Nephron progenitor cell (in vitro differentiated cells): ENCODE measurements around the gene CCDC24.

Experiments used
- DNase-seq: peaks from one replicate; pipeline ENCODE4 v3.0.0; 2021
- H3K27ac Mint-ChIP-seq: 2 replicates; pipeline ENCODE4 v1.8.0; 2021; ENCODE audit warnings: mild to moderate bottlenecking, moderate library complexity, mixed read lengths
- H3K27me3 Mint-ChIP-seq: 2 replicates; pipeline ENCODE4 v1.8.0; 2021; ENCODE audit warnings: mild to moderate bottlenecking, low read depth, mixed read lengths; ENCODE audit not compliant: poor library complexity
- H3K36me3 Mint-ChIP-seq: 2 replicates; pipeline ENCODE4 v1.8.0; 2021; ENCODE audit warnings: low read depth, mixed read lengths
- H3K4me1 Mint-ChIP-seq: 2 replicates; pipeline ENCODE4 v1.8.0; 2021; ENCODE audit warnings: mixed read lengths
- H3K4me3 Mint-ChIP-seq: 2 replicates; pipeline ENCODE4 v1.8.0; 2021; ENCODE audit warnings: mild to moderate bottlenecking, moderate library complexity, mixed read lengths
- H3K9me3 Mint-ChIP-seq: 2 replicates; pipeline ENCODE4 v1.8.0; 2021; ENCODE audit warnings: mild to moderate bottlenecking, moderate library complexity, mixed read lengths
- TF ChIP-seq, protein P1 (sequence below): fragments of 200-600 bp; sonication (generic); IDR thresholded peaks from 2 replicates; pipeline ENCODE4 v1.5.0; 2021; ENCODE audit warnings: antibody characterized with exemption

CCDC24 gene

DNA sequence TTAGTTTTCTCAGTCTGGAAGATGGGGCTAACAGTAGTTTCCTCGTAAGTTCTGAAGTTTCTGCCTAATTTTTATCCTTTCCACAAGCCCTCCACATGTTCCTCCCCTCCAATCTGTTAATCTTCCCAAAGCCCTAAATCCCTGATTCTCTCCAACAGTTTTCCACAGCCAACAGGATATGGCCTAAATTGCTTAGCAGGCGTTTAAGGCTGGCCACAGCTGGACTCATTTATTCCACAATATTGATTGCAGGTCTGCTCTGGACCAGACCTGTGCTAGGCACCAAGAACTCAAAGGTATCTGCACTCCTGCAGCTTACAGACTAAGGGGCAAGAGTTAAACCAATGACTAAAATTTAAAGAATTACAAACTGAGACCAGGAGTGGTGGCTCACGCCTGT, 35.9 kb downstream of the CCDC24 start:
- no peaks in the 10 kb centered on the region for H3K9me3 Mint-ChIP-seq
- peaks cover 8% of the 10 kb centered on the region for H3K27me3 Mint-ChIP-seq
- TF ChIP-seq, protein P1, sequence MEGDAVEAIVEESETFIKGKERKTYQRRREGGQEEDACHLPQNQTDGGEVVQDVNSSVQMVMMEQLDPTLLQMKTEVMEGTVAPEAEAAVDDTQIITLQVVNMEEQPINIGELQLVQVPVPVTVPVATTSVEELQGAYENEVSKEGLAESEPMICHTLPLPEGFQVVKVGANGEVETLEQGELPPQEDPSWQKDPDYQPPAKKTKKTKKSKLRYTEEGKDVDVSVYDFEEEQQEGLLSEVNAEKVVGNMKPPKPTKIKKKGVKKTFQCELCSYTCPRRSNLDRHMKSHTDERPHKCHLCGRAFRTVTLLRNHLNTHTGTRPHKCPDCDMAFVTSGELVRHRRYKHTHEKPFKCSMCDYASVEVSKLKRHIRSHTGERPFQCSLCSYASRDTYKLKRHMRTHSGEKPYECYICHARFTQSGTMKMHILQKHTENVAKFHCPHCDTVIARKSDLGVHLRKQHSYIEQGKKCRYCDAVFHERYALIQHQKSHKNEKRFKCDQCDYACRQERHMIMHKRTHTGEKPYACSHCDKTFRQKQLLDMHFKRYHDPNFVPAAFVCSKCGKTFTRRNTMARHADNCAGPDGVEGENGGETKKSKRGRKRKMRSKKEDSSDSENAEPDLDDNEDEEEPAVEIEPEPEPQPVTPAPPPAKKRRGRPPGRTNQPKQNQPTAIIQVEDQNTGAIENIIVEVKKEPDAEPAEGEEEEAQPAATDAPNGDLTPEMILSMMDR, result no peak

DNA sequence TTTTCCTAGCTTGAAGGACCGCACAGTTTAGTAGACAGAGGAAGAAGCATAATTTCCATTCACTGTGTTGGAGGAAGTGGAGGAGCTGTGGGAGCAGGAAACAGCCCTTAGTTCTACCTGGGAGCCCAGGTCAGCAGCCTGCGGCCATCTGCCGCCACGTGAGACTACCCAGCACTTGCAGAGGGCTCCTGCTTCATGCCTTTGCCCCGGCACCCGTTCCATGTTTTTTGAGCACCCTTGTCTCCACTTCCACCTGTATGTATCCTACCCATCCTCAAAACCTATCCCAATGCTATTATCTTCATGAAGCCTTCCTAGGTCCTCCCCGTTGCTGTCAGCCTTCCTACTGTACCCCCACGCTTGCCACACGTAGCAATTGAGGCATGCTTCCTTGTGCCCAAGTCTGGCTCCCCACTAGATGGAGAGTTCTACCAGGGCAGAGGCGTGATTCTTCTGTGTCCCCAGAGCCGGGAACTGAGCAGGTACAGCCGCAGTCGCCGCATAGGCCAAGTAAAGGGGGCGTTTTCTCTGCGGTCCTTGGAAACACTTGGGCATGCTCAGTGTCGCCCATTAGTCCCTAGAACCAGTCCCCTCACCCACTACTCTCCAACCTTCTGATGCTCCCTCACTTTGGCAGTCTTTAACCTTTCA, 38.0 kb downstream of the CCDC24 start:
- Mint-ChIP-seq H3K9me3 (no peaks in the 10 kb centered on the region), H3K27ac (peak overlapping the region; percentile 83), H3K4me1 (peaks cover 49% of the 10 kb centered on the region), H3K36me3 (peaks cover 11% of the 10 kb centered on the region), H3K27me3 (peaks cover 8% of the 10 kb centered on the region), H3K4me3 (peak overlapping the region; percentile 91)
- TF ChIP-seq, protein P1, result no peak
- no peak for DNase-seq

More for the DNA sequence above, 35.9 kb downstream of the CCDC24 start:
- DNase-seq, result no peak
- H3K4me1 Mint-ChIP-seq, result peaks cover 32% of the 10 kb centered on the region
- H3K36me3 Mint-ChIP-seq, result peaks cover 15% of the 10 kb centered on the region
- H3K27ac Mint-ChIP-seq, result no peak overlapping the region
- H3K4me3 Mint-ChIP-seq, result no peak overlapping the region

DNA sequence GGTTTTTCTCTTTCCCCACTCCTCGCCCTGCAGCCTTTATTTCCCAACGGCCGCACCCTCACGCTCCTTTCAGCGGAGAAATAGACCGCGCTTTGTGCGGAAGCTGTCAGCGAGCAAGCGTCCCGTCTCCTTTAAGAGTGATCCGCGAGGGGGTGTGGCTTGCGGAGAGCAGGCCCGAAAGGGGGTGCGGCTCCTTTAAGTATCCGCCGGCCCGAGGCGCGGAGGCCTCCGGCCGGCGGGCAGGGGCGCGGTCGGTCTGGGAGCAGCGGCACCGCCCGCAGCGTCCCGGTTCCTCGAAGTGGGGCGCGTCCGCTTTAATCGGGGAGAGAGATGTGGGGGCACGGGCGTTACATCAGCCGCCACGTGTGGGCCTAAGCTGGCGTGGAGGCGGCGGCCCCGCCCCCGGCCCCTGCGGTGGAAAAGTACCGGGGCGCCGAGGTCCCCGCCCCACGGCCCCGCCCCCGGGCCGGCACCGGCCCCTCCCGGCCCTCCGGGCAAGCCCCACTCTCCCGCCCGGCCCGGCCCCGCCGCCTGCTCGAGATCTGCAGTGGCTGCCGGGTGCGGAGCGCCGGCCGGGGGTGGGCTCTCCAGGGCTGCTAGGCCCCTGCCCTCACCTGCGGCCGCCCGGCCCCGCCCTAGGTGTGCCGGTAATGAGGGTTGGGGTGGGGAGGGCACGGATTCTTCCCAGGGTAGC, 38.7 kb downstream of the CCDC24 start:
- Mint-ChIP-seq H3K9me3 (no peaks in the 10 kb centered on the region), H3K4me1 (peaks cover 51% of the 10 kb centered on the region), H3K4me3 (peak overlapping the region; percentile 91), H3K27me3 (peaks cover 8% of the 10 kb centered on the region), H3K36me3 (peaks cover 6% of the 10 kb centered on the region), H3K27ac (peak overlapping the region; percentile 83)
- TF ChIP-seq, protein P1, result no peak
- peak; percentile 89 for DNase-seq

DNA sequence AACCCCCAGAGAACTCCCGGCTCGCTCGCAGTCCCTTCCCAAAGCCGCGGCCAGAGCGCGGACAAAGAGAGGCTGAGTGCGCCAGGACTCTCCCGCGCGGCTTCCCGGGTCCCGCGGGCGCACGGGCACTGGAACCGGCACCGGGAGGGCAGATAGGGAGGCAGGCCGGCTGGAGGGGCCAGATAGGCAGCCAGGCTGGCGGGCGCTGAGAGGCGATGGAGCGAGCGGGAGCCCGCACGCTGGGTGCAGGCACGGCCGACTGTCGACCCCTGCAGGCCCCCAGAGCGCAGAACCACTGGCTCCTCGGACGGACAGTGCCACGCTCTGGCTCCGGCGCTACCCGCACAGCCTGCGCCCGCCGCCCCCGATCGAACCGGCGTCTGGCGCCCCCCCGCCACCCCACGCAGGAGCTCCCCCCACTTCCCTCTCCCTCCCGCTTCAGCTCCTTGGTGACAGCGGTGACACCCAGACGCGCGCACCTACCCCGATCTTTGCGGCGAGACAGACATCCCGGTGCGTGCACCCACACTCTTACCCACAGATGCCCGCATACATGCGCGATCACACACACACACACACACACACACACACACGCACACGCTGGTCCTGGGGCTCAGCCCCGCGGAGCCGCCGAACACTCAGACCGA, 39.3 kb downstream of the CCDC24 start:
- Mint-ChIP-seq H3K36me3 (peaks cover 5% of the 10 kb centered on the region), H3K27ac (no peak overlapping the region), H3K27me3 (peaks cover 8% of the 10 kb centered on the region), H3K9me3 (no peaks in the 10 kb centered on the region), H3K4me1 (peaks cover 57% of the 10 kb centered on the region), H3K4me3 (peak overlapping the region; percentile 85)
- peak; percentile 77 for DNase-seq
- TF ChIP-seq, protein P1, result peak; percentile 15

DNA sequence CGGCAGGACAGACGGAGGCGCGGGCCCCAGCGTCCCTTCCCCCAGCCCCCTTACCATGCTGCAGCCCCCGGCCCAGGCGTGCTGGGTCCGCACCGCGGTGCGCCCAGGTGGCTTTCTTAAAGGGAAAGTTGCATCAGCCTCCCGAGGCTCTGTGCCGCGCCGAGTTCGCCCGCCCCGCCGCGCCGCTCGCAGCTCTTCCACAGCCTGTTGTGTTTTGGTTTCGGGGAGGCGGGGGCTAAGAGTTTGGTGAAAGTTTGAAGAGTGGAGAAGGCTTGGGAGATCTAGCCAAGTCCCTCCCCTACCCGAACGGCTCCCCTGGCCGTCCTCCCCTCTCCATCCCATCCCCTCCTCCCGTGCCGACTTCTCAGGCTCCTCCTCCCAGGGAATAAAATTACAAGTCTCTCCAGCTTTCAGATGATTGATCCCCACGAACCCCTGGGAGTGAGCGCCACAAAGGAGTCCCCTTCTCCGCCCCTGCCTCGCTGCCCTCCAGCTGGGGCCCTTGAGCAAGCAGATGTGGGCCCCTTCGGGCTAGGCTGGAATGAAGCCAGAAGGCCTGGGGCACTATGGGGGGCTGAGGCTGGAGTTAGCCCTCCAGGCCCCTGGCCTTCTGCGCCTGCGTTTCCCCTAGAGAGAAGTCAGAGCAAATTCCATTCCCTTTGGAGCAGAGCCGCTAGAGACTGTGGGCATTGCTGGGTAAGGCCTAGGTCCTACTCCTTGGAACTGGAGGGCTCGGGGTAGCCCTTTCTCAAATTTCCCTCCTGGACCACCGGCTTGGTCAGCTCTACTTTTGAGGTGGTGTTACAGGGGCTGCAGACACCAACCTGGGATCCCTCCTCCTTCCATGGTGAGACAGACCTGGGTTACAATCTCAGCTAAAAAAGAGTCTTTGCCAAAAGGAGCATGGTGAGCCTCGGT, 40.1 kb downstream of the CCDC24 start, which contains the start of gene SLC6A9:
Gene SLC6A9, minus strand, starts transcription at position 211 of the 918 bp plus-strand sequence. CDS start 7,185 bp downstream, outside the sequence.
- Mint-ChIP-seq H3K9me3 (no peaks in the 10 kb centered on the region), H3K27ac (peak within 1 kb of the TSS; percentile 86), H3K36me3 (peaks cover 5% of the 10 kb centered on the region), H3K27me3 (peaks cover 8% of the 10 kb centered on the region), H3K4me3 (peak within 1 kb of the TSS; percentile 85), H3K4me1 (peaks cover 62% of the 10 kb centered on the region)
- TF ChIP-seq, protein P1, result no peak
- peak; percentile 63 for DNase-seq
